8988T (cell line): Measurements from ENCODE around the gene SYNPO.

Experiments used
- DNase-seq: peaks from one replicate; pipeline ENCODE4 v3.0.0; 2011

The SYNPO gene

GRCh38 chr5:150659360-150660107, 19.1 kb downstream of the SYNPO start:
- no peak for DNase-seq

- peak; percentile 9 for DNase-seq
Measured at GRCh38 chr5:150660108-150660831, 19.8 kb downstream of the SYNPO start.

- DNase-seq = peak; percentile 12
Measured at GRCh38 chr5:150661086-150661485, 20.6 kb downstream of the SYNPO start, which contains the start of gene MYOZ3. MYOZ3 (plus strand) TSS chr5:150661251; CDS start chr5:150662942, 1,691 bp downstream.

GRCh38 chr5:150661821-150662596, 21.5 kb downstream of the SYNPO start:
- DNase-seq = peak; percentile 3

GRCh38 chr5:150662731-150663516, 22.5 kb downstream of the SYNPO start:
- peak; percentile 36 for DNase-seq

GRCh38 chr5:150663936-150664335, 23.5 kb downstream of the SYNPO start:
- no peak for DNase-seq

- DNase-seq = no peak
Measured at GRCh38 chr5:150665044-150665443, 24.6 kb downstream of the SYNPO start.

- no peak for DNase-seq
Measured at GRCh38 chr5:150670275-150670947, 30.0 kb downstream of the SYNPO start.

GRCh38 chr5:150670948-150671310, 30.5 kb downstream of the SYNPO start:
- DNase-seq = no peak

- no peak for DNase-seq
Measured at GRCh38 chr5:150671509-150672236, 31.2 kb downstream of the SYNPO start.

- DNase-seq = no peak
Measured at GRCh38 chr5:150672237-150672883, 31.9 kb downstream of the SYNPO start.

GRCh38 chr5:150672884-150673275, 32.4 kb downstream of the SYNPO start:
- DNase-seq = no peak

GRCh38 chr5:150674341-150674821, 33.9 kb downstream of the SYNPO start:
- no peak for DNase-seq

- no peak for DNase-seq
Measured at GRCh38 chr5:150675069-150675468, 34.6 kb downstream of the SYNPO start.

- DNase-seq = no peak
Measured at GRCh38 chr5:150676578-150676977, 36.1 kb downstream of the SYNPO start.

GRCh38 chr5:150689120-150689519, 48.7 kb downstream of the SYNPO start:
- DNase-seq = no peak

- no peak for DNase-seq
Measured at GRCh38 chr5:150690760-150691159, 50.3 kb downstream of the SYNPO start.

GRCh38 chr5:150692276-150692675, 51.8 kb downstream of the SYNPO start:
- DNase-seq = no peak

- no peak for DNase-seq
Measured at GRCh38 chr5:150694612-150695011, 54.2 kb downstream of the SYNPO start.

GRCh38 chr5:150700246-150700593, 59.8 kb downstream of the SYNPO start:
- no peak for DNase-seq
